IMR-90 (cell line): ENCODE data around the gene PLXND1. TPM values are rescaled to one million over a fixed set of nuclear protein-coding genes. Genes with fewer than 3 reads are reported as not detected.

ENCODE experiments used
- ATAC-seq: fragments of 200-7000 bp; cut with Tn5 transposase; 2 replicates; pipeline ENCODE4 v1.9.1; 2020; ENCODE audit warnings: low read depth, mild to moderate bottlenecking, moderate library complexity
- BruUV-seq: library from RNA; stranded (reverse); fragments of 400-500 nt; replicated peaks from 2 replicates; lab custom pipeline; 2021; lab: Mats Ljungman, UMichigan
- CTCF ChIA-PET: fragments of 300-600 bp; formaldehyde crosslinking; extraction: SDS; loops from one replicate; lab custom pipeline; 2021; ENCODE audit warnings: antibody characterized with exemption; lab: Yijun Ruan, JAX
- POLR2A ChIA-PET: fragments of 300-600 bp; sonication (Branson Sonifier 250); formaldehyde crosslinking; loops from one replicate; lab custom pipeline; 2022; ENCODE audit warnings: antibody characterized with exemption; ENCODE audit not compliant: unreplicated experiment; lab: Charles Lee
- DNase-seq: peaks from one replicate; pipeline ENCODE4 v3.0.0; 2013
- H2AFZ ChIP-seq: replicated peaks from 2 replicates; pipeline ENCODE3; 2013; ENCODE audit warnings: low read length, mild to moderate bottlenecking; ENCODE audit not compliant: poor library complexity
- H2AK5ac ChIP-seq: 2 replicates; pipeline ENCODE4 v1.6.1; 2013; ENCODE audit warnings: low read depth, low read length, inconsistent platforms
- H2AK9ac ChIP-seq: replicated peaks from 2 replicates; pipeline ENCODE3; 2013; ENCODE audit warnings: mild to moderate bottlenecking, low read depth, low read length, moderate library complexity; ENCODE audit not compliant: poor library complexity
- H2BK120ac ChIP-seq: 2 replicates; pipeline ENCODE4 v1.6.1; 2013; ENCODE audit warnings: low read depth, low read length, inconsistent platforms
- H2BK15ac ChIP-seq: 3 replicates; pipeline ENCODE4 v1.6.1; 2013; ENCODE audit warnings: low read depth, low read length, inconsistent platforms
- H2BK20ac ChIP-seq: 2 replicates; pipeline ENCODE4 v1.6.1; 2013; ENCODE audit warnings: low read depth, mild to moderate bottlenecking, inconsistent platforms, low read length, moderate library complexity
- H2BK5ac ChIP-seq: 2 replicates; pipeline ENCODE4 v1.6.1; 2013; ENCODE audit warnings: mild to moderate bottlenecking, low read depth, low read length, inconsistent platforms; ENCODE audit not compliant: poor library complexity, severe bottlenecking
- H3K14ac ChIP-seq: replicated peaks from 2 replicates; pipeline ENCODE4 v1.6.1; 2013; ENCODE audit warnings: low read depth, low read length, inconsistent platforms
- H3K18ac ChIP-seq: 2 replicates; pipeline ENCODE4 v1.6.1; 2013; ENCODE audit warnings: low read depth, low read length, control low read depth
- H3K23ac ChIP-seq: 2 replicates; pipeline ENCODE4 v1.6.1; 2013; ENCODE audit warnings: low read depth, low read length, inconsistent platforms
- H3K27ac ChIP-seq: 2 replicates; pipeline ENCODE4 v1.5.1; 2013; ENCODE audit warnings: mild to moderate bottlenecking, control low read depth, low read length; ENCODE audit not compliant: insufficient read depth
- H3K27me3 ChIP-seq: 2 replicates; pipeline ENCODE4 v1.6.1; 2013; ENCODE audit warnings: low read length; ENCODE audit not compliant: control insufficient read depth, insufficient read depth
- H3K36me3 ChIP-seq: 2 replicates; pipeline ENCODE4 v1.6.1; 2013; ENCODE audit warnings: low read length, mixed read lengths; ENCODE audit not compliant: control insufficient read depth, insufficient read depth
- H3K4ac ChIP-seq: 2 replicates; pipeline ENCODE4 v1.6.1; 2013; ENCODE audit warnings: low read depth, low read length, inconsistent platforms
- H3K4me1 ChIP-seq: 2 replicates; pipeline ENCODE4 v1.6.1; 2013; ENCODE audit warnings: low read length, mixed read lengths; ENCODE audit not compliant: control insufficient read depth, insufficient read depth
- H3K4me2 ChIP-seq: 2 replicates; pipeline ENCODE4 v1.6.1; 2013; ENCODE audit warnings: low read depth, mild to moderate bottlenecking, control low read depth, low read length, moderate library complexity
- H3K4me3 ChIP-seq: 2 replicates; pipeline ENCODE4 v1.5.1; 2013; ENCODE audit warnings: low read depth, mild to moderate bottlenecking, control low read depth, low read length, moderate library complexity; ENCODE audit not compliant: insufficient read depth
- H3K56ac ChIP-seq: 2 replicates; pipeline ENCODE4 v1.6.1; 2013; ENCODE audit warnings: low read length, inconsistent platforms; ENCODE audit not compliant: insufficient read depth; ENCODE audit errors: extremely low read depth
- H3K79me1 ChIP-seq, 2 experiments: 2 replicates each; pipeline ENCODE4 v1.6.1; 2013; ENCODE audit warnings: low read length in 2 of 2, inconsistent platforms in 1 of 2, low read depth in 1 of 2
- H3K9ac ChIP-seq: 2 replicates; pipeline ENCODE4 v1.6.1; 2013; ENCODE audit warnings: low read depth, low read length, control low read depth
- H3K9me1 ChIP-seq: 2 replicates; pipeline ENCODE4 v1.6.1; 2013; ENCODE audit warnings: low read length, inconsistent platforms; ENCODE audit not compliant: insufficient read depth
- H3K9me3 ChIP-seq: 2 replicates; pipeline ENCODE4 v1.6.1; 2013; ENCODE audit warnings: low read length; ENCODE audit not compliant: control insufficient read depth, insufficient read depth
- H4K20me1 ChIP-seq: 2 replicates; pipeline ENCODE4 v1.6.1; 2013; ENCODE audit warnings: low read length, inconsistent platforms; ENCODE audit not compliant: insufficient read depth
- H4K5ac ChIP-seq: 2 replicates; pipeline ENCODE4 v1.6.1; 2013; ENCODE audit warnings: mild to moderate bottlenecking, low read depth, low read length, control low read depth
- H4K8ac ChIP-seq, 2 experiments: 2 replicates each; pipeline ENCODE4 v1.6.1; 2013; ENCODE audit warnings: low read depth in 2 of 2, low read length in 2 of 2, control low read depth in 1 of 2, inconsistent platforms in 1 of 2
- H4K91ac ChIP-seq: 2 replicates; pipeline ENCODE4 v1.6.1; 2013; ENCODE audit warnings: low read depth, low read length, inconsistent platforms; ENCODE audit not compliant: insufficient read depth
- BHLHE40 ChIP-seq: fragments of 150-350 bp; IDR thresholded peaks from 2 replicates; pipeline ENCODE4 v1.6.1; 2016; ENCODE audit warnings: mild to moderate bottlenecking, low read depth, low read length
- CTCF ChIP-seq: conservative IDR thresholded peaks from 2 replicates; pipeline ENCODE4 v1.5.1; 2012; ENCODE audit warnings: mild to moderate bottlenecking, low read depth, low read length, improper control_type of control experiment
- FOS ChIP-seq: fragments of 150-350 bp; IDR thresholded peaks from 2 replicates; pipeline ENCODE4 v1.6.1; 2016; ENCODE audit warnings: low read depth, low read length
- MAZ ChIP-seq: IDR thresholded peaks from 2 replicates; pipeline ENCODE4 v1.6.1; 2012; ENCODE audit warnings: low read depth, mild to moderate bottlenecking, low read length, improper control_type of control experiment, moderate library complexity, borderline replicate concordance
- MXI1 ChIP-seq: IDR thresholded peaks from 2 replicates; pipeline ENCODE4 v1.6.1; 2012; ENCODE audit warnings: low read depth, mild to moderate bottlenecking, low read length, moderate library complexity, borderline replicate concordance
- POLR2A ChIP-seq: IDR thresholded peaks from 2 replicates; pipeline ENCODE4 v1.6.1; 2012; ENCODE audit warnings: mild to moderate bottlenecking, low read depth, low read length
- RAD21 ChIP-seq: IDR thresholded peaks from 2 replicates; pipeline ENCODE4 v1.6.1; 2012; ENCODE audit warnings: low read length, improper control_type of control experiment
- SMC3 ChIP-seq: fragments of 150-350 bp; IDR thresholded peaks from 2 replicates; pipeline ENCODE4 v1.6.1; 2016; ENCODE audit warnings: low read depth, mild to moderate bottlenecking, antibody characterized with exemption, low read length, moderate library complexity
- USF2 ChIP-seq: fragments of 150-350 bp; IDR thresholded peaks from 2 replicates; pipeline ENCODE4 v1.6.1; 2017; ENCODE audit warnings: mild to moderate bottlenecking, antibody characterized with exemption, low read length, low read depth
- WGBS, 2 experiments: methylation state at CpG; one replicate each; pipeline versions ENCODE4 v1.1.5 to v1.1.7; 2013; ENCODE audit warnings: missing lambda C conversion rate in 2 of 2; ENCODE audit not compliant: insufficient read length in 1 of 2; ENCODE audit errors: extremely low coverage in 2 of 2; 5-methylcytosine and 5-hydroxymethylcytosine counted together
- dilution Hi-C: fragments of 300-500 bp; cut with HindIII; formaldehyde crosslinking; loops from one replicate; pipeline ENCODE4 v1.14.3; 2018; ENCODE audit warnings: low sequenced_read_pairs; ENCODE audit not compliant: unreplicated experiment
- in situ Hi-C: fragments of 300-500 bp; cut with MboI; formaldehyde crosslinking; loops from 3 replicates; pipeline ENCODE4 v1.14.3; 2019; ENCODE audit warnings: low sequenced_read_pairs, inconsistent platforms, mixed read lengths
- intact Hi-C: fragments of 100-400 bp; cut with micrococcal nuclease; formaldehyde crosslinking; loops from 2 replicates; pipeline ENCODE4 v1.10.0; 2022
- polyA plus RNA-seq, 3 experiments: library from polyadenylated mRNA; depleted of rRNA; stranded (reverse); fragments of >200 nt; gene quantifications; 2 replicates each; pipeline ENCODE4 v1.2.3, GENCODE V29; 2012; ENCODE audit warnings: low replicate concordance in 1 of 3
- total RNA-seq: library from RNA; depleted of rRNA; stranded (reverse); fragments of >200 nt; gene quantifications from 2 replicates; pipeline ENCODE4 v1.2.3, GENCODE V29; 2012

The PLXND1 gene
- total and polyA plus RNA-seq, 2 of the 4 experiments (the other 2 are of a cell fraction) = 19.2 to 67.1 TPM

GRCh38 chr3:129611812-129612533 lies 5.5 kb upstream of the PLXND1 start:
- DNase-seq = peak; percentile 49
- intact Hi-C loops = no loop called here
- no peak overlapping the region for H3K9ac ChIP-seq

More at GRCh38 chr3:129611812-129612533, 5.5 kb upstream of the PLXND1 start:
- peak; percentile 60 for ATAC-seq
- Histone ChIP-seq H3K14ac (peak overlapping the region; percentile 87), H3K27me3 (no peaks in the 10 kb centered on the region), H3K9me3 (no peaks in the 10 kb centered on the region), H2AK9ac (peak overlapping the region; percentile 88), H3K18ac (0 out of 2 replicates have a peak overlapping the region, but pooled peaks have one; percentile 28), H4K5ac (peak overlapping the region; percentile 48), H2AK5ac (peak overlapping the region; percentile 94), H2BK120ac (peak overlapping the region; percentile 88), H4K91ac (peak overlapping the region; percentile 84), H2BK15ac (peak overlapping the region; percentile 83; the same call in 2 of the 3 replicates), H3K23ac (peak overlapping the region; percentile 45; the same call in 1 of the 2 replicates), H3K56ac (peak overlapping the region; percentile 10; the same call in 1 of the 2 replicates), H3K27ac (no peak overlapping the region), H3K4me3 (no peak overlapping the region), H2BK5ac (peak overlapping the region; percentile 61), H2BK20ac (peak overlapping the region; percentile 82), H2AFZ (peak overlapping the region; percentile 83), H3K4me2 (no peak overlapping the region), H4K20me1 (no peaks in the 10 kb centered on the region), H3K9me1 (peaks cover 16% of the 10 kb centered on the region), H3K4ac (peak overlapping the region; percentile 79), H3K79me1 (no peaks in the 10 kb centered on the region; a peak in 1 of 4 replicates), H3K36me3 (no peaks in the 10 kb centered on the region), H3K4me1 (peaks cover 17% of the 10 kb centered on the region), H4K8ac (peak overlapping the region; percentile 50 to 66; a peak in 2 of 4 replicates)
- BruUV-seq = no TSS peak
- TF ChIP-seq SMC3 (peak; percentile 11; the same call in 1 of the 2 replicates), BHLHE40 (peak; percentile 44; the same call in 1 of the 2 replicates), MXI1 (no peak), FOS (peak; percentile 71; the same call in 1 of the 2 replicates), CTCF (0 out of 2 replicates have a peak, but pooled peaks have one; percentile 13), MAZ (peak; percentile 54; the same call in 1 of the 2 replicates), USF2 (peak; percentile 5; the same call in 1 of the 2 replicates), RAD21 (peak; percentile 20; the same call in 1 of the 2 replicates), POLR2A (no peak)
- dilution Hi-C loops = no loop called here
- POLR2A ChIA-PET = no interaction called here
- CTCF ChIA-PET = interaction anchor here (0.8 kb wide), 1 partner anchor 122 kb away, joined by 3 read pairs; no protein-coding TSS in a partner anchor
- in situ Hi-C loops = loop anchor here (25.0 kb wide), 1 partner anchor 225 kb away; no protein-coding TSS in a partner anchor
- WGBS, 2 experiments = 12% methylated on average over 5 of the region's 25 CpGs; no CpG with 5 or more reads in 1 of the 2 experiments
